Measurements from ENCODE around the gene KIF16B. TPM values are rescaled to one million over a fixed set of nuclear protein-coding genes. Genes with fewer than 3 reads are reported as not detected.
"Not testable (repeated sequence)": the region's sequence is repeated elsewhere in the genome, so short reads cannot be mapped to it uniquely, and the experiment has no call there.

KIF16B gene
- total and polyA plus RNA-seq, 2 of the 8 experiments (the other 6 are each of a cell fraction or from before 2014, with no cell fraction given): 3.0 to 9.2 TPM

DNA sequence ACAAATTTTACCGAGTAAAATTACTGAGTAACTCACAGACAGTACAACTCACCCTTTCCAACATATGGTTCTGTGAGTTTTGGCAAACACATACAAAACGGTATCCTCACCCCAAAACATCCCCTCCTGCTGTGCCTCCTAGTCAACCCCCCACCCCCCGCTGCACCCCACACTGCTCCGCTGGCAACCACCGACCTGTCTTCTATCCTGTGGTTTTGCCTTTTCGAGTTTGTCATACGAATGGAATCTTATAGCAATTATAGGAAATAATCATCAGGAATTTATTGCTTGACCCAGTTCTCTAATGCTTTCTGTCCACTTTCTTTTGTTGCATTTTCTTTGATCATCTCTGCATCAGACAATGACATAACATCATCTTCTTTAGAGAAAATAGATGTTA lies 312.3 kb downstream of the KIF16B start:
- Histone ChIP-seq H2BK12ac (ENCODE audit: low read depth, low read length) (no peak overlapping the region), H3K23ac (ENCODE audit: insufficient read length) (no peak overlapping the region), H3K9ac (replicated peaks in 1 of 4; ENCODE audit: extremely low read depth in 1 of 4, low read depth in 3 of 4, low read length in 3 of 4) (no peak overlapping the region), H2AFZ (ENCODE audit: low read length) (no peak overlapping the region), H2BK120ac (replicated peaks; ENCODE audit: low read depth, low read length) (no peak overlapping the region), H3K4me3 (ENCODE audit: extremely low read depth in 1 of 4, insufficient read depth in 2 of 4, low read depth in 3 of 4, low read length in 4 of 4) (no peak overlapping the region), H3K18ac (ENCODE audit: extremely low read depth, low read length) (no peak overlapping the region), H3K9me3 (ENCODE audit: insufficient read depth in 2 of 2, low read depth in 1 of 2, low read length in 1 of 2) (peaks cover 0 to 3% of the 10 kb centered on the region in 2 experiments; a peak in 2 of 4 replicates), H3K14ac (ENCODE audit: insufficient read length) (no peak overlapping the region), H3K56ac (replicated peaks; ENCODE audit: insufficient read length, low read depth, low read length) (no peak overlapping the region), H2BK15ac (ENCODE audit: low read length) (no peak overlapping the region), H3K79me2 (ENCODE audit: control insufficient read depth in 1 of 2, insufficient read depth in 2 of 2, low read length in 2 of 2) (no peaks in the 10 kb centered on the region), H4K5ac (ENCODE audit: insufficient read length, low read depth, low read length) (no peak overlapping the region), H4K20me1 (replicated peaks in 1 of 2; ENCODE audit: control insufficient read depth in 1 of 2, insufficient read depth in 2 of 2, low read length in 2 of 2) (no peaks in the 10 kb centered on the region), H3K79me1 (ENCODE audit: low read depth, low read length) (no peaks in the 10 kb centered on the region), H2BK20ac (ENCODE audit: low read length) (no peak overlapping the region), H3K23me2 (ENCODE audit: low read depth, low read length) (peaks cover 16% of the 10 kb centered on the region; the same call in 1 of the 2 replicates), H3K4me2 (ENCODE audit: insufficient read depth in 1 of 2, low read depth in 2 of 2, low read length in 2 of 2) (no peak overlapping the region), H4K91ac (replicated peaks; ENCODE audit: insufficient read length, low read length) (no peak overlapping the region), H3K4ac (replicated peaks; ENCODE audit: insufficient read length, low read depth, low read length) (no peak overlapping the region), H3K27me3 (replicated peaks in 1 of 4; ENCODE audit: control insufficient read depth in 3 of 4, extremely low read depth in 1 of 4, insufficient read depth in 3 of 4, low read length in 3 of 4) (no peaks in the 10 kb centered on the region), H4K8ac (ENCODE audit: extremely low read depth, insufficient read depth, low read length) (no peak overlapping the region; the same call in 1 of the 2 replicates), H3K4me1 (replicated peaks in 1 of 4; ENCODE audit: control insufficient read depth in 3 of 4, insufficient read depth in 4 of 4, low read length in 3 of 4) (no peaks in the 10 kb centered on the region), H3K27ac (ENCODE audit: low read depth, low read length) (no peak overlapping the region), H3K36me3 (ENCODE audit: control insufficient read depth in 2 of 4, insufficient read depth in 4 of 4, low read length in 3 of 4) (no peaks in the 10 kb centered on the region), H2AK5ac (ENCODE audit: low read depth, low read length) (no peak overlapping the region), H2BK5ac (ENCODE audit: low read depth, low read length) (no peak overlapping the region)
- ChIA-PET CTCF (ENCODE audit: partially characterized antibody) (no interaction called here), POLR2A (ENCODE audit: partially characterized antibody) (no interaction called here)
- whole genome bisulfite sequencing, 2 experiments (ENCODE audit: extremely low coverage in 1 of 2, insufficient coverage in 1 of 2, insufficient read length in 1 of 2, insufficient replicate concordance in 2 of 2, low coverage in 1 of 2, low lambda C conversion rate in 2 of 2, missing lambda C conversion rate in 1 of 2): 88% methylated on average over 7 of the region's 7 CpGs; no CpG with 5 or more reads in 1 of the 2 experiments
- DNase-seq (ENCODE audit: low read depth in 1 of 2, low spot score in 2 of 2): no peak
- TF ChIP-seq SRF (IDR thresholded peaks at IDR 0.05; ENCODE audit: low read depth, low read length): no peak
- FAIRE-seq: no peak

DNA sequence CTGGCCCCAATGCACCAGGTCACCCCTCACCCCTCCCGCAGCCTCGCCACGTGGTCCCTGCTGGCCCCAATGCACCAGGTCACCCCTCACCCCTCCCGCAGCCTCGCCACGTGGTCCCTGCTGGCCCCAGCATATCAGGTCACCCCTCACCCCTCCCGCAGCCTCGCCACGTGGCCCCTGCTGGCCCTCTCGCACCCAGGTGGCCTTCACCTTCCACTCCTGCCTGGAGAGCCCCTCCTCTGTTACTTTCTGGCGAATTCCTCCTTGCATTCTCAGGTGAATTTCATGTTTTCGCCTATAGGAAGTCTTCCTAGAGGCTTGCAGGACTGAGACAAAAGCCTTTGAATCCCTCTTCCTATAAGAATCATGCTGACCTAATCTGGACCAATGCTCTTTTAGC lies 313.1 kb downstream of the KIF16B start:
- H3K79me1 ChIP-seq (ENCODE audit: low read depth, low read length); H3K14ac ChIP-seq (ENCODE audit: insufficient read length); H2BK120ac ChIP-seq (replicated peaks; ENCODE audit: low read depth, low read length); H3K79me2 ChIP-seq (ENCODE audit: control insufficient read depth in 1 of 2, insufficient read depth in 2 of 2, low read length in 2 of 2); H4K20me1 ChIP-seq (replicated peaks in 1 of 2; ENCODE audit: control insufficient read depth in 1 of 2, insufficient read depth in 2 of 2, low read length in 2 of 2); H3K56ac ChIP-seq (replicated peaks; ENCODE audit: insufficient read length, low read depth, low read length); H3K23ac ChIP-seq (ENCODE audit: insufficient read length); H2BK15ac ChIP-seq (ENCODE audit: low read length); H3K36me3 ChIP-seq (ENCODE audit: control insufficient read depth in 2 of 4, insufficient read depth in 4 of 4, low read length in 3 of 4); CTCF ChIA-PET (ENCODE audit: partially characterized antibody); H3K9ac ChIP-seq (replicated peaks in 1 of 4; ENCODE audit: extremely low read depth in 1 of 4, low read depth in 3 of 4, low read length in 3 of 4); H4K8ac ChIP-seq (ENCODE audit: extremely low read depth, insufficient read depth, low read length); H3K27me3 ChIP-seq (replicated peaks in 1 of 4; ENCODE audit: control insufficient read depth in 3 of 4, extremely low read depth in 1 of 4, insufficient read depth in 3 of 4, low read length in 3 of 4); H3K4me3 ChIP-seq (ENCODE audit: extremely low read depth in 1 of 4, insufficient read depth in 2 of 4, low read depth in 3 of 4, low read length in 4 of 4); DNase-seq (ENCODE audit: low read depth in 1 of 2, low spot score in 2 of 2); H4K91ac ChIP-seq (replicated peaks; ENCODE audit: insufficient read length, low read length); POLR2A ChIA-PET (ENCODE audit: partially characterized antibody); H4K5ac ChIP-seq (ENCODE audit: insufficient read length, low read depth, low read length); H3K9me3 ChIP-seq (ENCODE audit: insufficient read depth in 2 of 2, low read depth in 1 of 2, low read length in 1 of 2); H3K18ac ChIP-seq (ENCODE audit: extremely low read depth, low read length); H2BK20ac ChIP-seq (ENCODE audit: low read length); H3K4ac ChIP-seq (replicated peaks; ENCODE audit: insufficient read length, low read depth, low read length); FAIRE-seq; H2BK12ac ChIP-seq (ENCODE audit: low read depth, low read length); H3K4me1 ChIP-seq (replicated peaks in 1 of 4; ENCODE audit: control insufficient read depth in 3 of 4, insufficient read depth in 4 of 4, low read length in 3 of 4); H2BK5ac ChIP-seq (ENCODE audit: low read depth, low read length); H2AK5ac ChIP-seq (ENCODE audit: low read depth, low read length); H3K27ac ChIP-seq (ENCODE audit: low read depth, low read length); H2AFZ ChIP-seq (ENCODE audit: low read length); H3K4me2 ChIP-seq (ENCODE audit: insufficient read depth in 1 of 2, low read depth in 2 of 2, low read length in 2 of 2): not testable (repeated sequence)
- peaks cover 16% of the 10 kb centered on the region; the same call in 1 of the 2 replicates for H3K23me2 ChIP-seq (ENCODE audit: low read depth, low read length)
- 95% methylated on average over 6 of the region's 12 CpGs; no CpG with 5 or more reads in 1 of the 2 experiments for WGBS, 2 experiments (ENCODE audit: extremely low coverage in 1 of 2, insufficient coverage in 1 of 2, insufficient read length in 1 of 2, insufficient replicate concordance in 2 of 2, low coverage in 1 of 2, low lambda C conversion rate in 2 of 2, missing lambda C conversion rate in 1 of 2)

All from H1 (cell line).